Endothelial cell of umbilical vein (primary cell): ENCODE data around the gene LIN7A. TPM values are rescaled to one million over a fixed set of nuclear protein-coding genes. Genes with fewer than 3 reads are reported as not detected.

Experiments
- BruUV-seq: library from RNA; stranded (reverse); fragments of 400-500 nt; replicated peaks from 2 replicates; lab custom pipeline; 2021; lab: Mats Ljungman, UMichigan
- CTCF ChIA-PET: fragments of 300-600, 350-600 bp; sonication (Branson Sonifier 250); formaldehyde crosslinking; loops from one replicate; lab custom pipeline; 2021; ENCODE audit warnings: antibody characterized with exemption, inconsistent platforms; lab: Charles Lee
- POLR2A ChIA-PET: fragments of 300-600, 350-600 bp; sonication (Branson Sonifier 250); formaldehyde crosslinking; loops from one replicate; lab custom pipeline; 2021; ENCODE audit warnings: antibody characterized with exemption, inconsistent platforms; lab: Charles Lee
- DNase-seq: peaks from one replicate; pipeline ENCODE4 v3.0.0-alpha.2; 2011; ENCODE audit warnings: low read depth, low spot score
- FAIRE-seq: peaks from 2 replicates; lab custom pipeline; 2011; peaks lifted over from hg19 to GRCh38; lab: Jason Lieb, UNC
- H2AFZ ChIP-seq: 2 replicates; pipeline ENCODE4 v1.6.0; 2012; ENCODE audit warnings: low read depth, low read length, control low read depth, inconsistent platforms
- H3K27ac ChIP-seq: 2 replicates; pipeline ENCODE4 v1.5.1; 2011; ENCODE audit warnings: low read depth, mild to moderate bottlenecking, control low read depth, low read length, moderate library complexity; ENCODE audit not compliant: insufficient read depth
- H3K27me3 ChIP-seq, 2 experiments: 2 replicates each; pipeline versions ENCODE4 v1.6.0 to v1.6.1; 2011; ENCODE audit warnings: low read length in 2 of 2, mixed read lengths in 1 of 2; ENCODE audit not compliant: control insufficient read depth in 2 of 2, insufficient read depth in 2 of 2
- H3K36me3 ChIP-seq, 2 experiments: 2 replicates in 1 of 2; 3 replicates in 1 of 2; pipeline ENCODE4 v1.5.1; 2011; ENCODE audit warnings: low read length in 2 of 2, mild to moderate bottlenecking in 1 of 2, moderate library complexity in 1 of 2; ENCODE audit not compliant: control insufficient read depth in 2 of 2, insufficient read depth in 2 of 2; ENCODE audit errors: extremely low read depth in 1 of 2
- H3K4me1 ChIP-seq: 3 replicates; pipeline ENCODE4 v1.5.1; 2011; ENCODE audit warnings: mild to moderate bottlenecking, low read length; ENCODE audit not compliant: control insufficient read depth, insufficient read depth; ENCODE audit errors: extremely low read depth
- H3K4me2 ChIP-seq: 2 replicates; pipeline ENCODE4 v1.6.1; 2011; ENCODE audit warnings: low read length, control low read depth, mixed read lengths; ENCODE audit not compliant: insufficient read depth
- H3K4me3 ChIP-seq, 3 experiments: fragments of 200-600 bp in 1 of 3; sonication (generic), shearing (Covaris generic) in 1 of 3; replicated peaks in 1 of 3; 2 replicates each; pipeline ENCODE4 v1.5.1; 2011 to 2016; ENCODE audit warnings: control low read depth in 3 of 3, low read length in 3 of 3, mild to moderate bottlenecking in 2 of 3, inconsistent platforms in 1 of 3, low read depth in 1 of 3, moderate library complexity in 1 of 3; ENCODE audit not compliant: insufficient read depth in 1 of 3
- H3K79me2 ChIP-seq: 2 replicates; pipeline ENCODE4 v1.6.0; 2012; ENCODE audit warnings: low read length, inconsistent platforms; ENCODE audit not compliant: control insufficient read depth, insufficient read depth
- H3K9ac ChIP-seq: replicated peaks from 2 replicates; pipeline ENCODE3; 2011; ENCODE audit warnings: low read length, control low read depth; ENCODE audit not compliant: insufficient read depth; ENCODE audit errors: extremely low read depth
- H3K9me1 ChIP-seq: replicated peaks from 3 replicates; pipeline ENCODE4 v1.6.0; 2011; ENCODE audit warnings: mild to moderate bottlenecking, low read length; ENCODE audit not compliant: control insufficient read depth, insufficient read depth; ENCODE audit errors: extremely low read depth
- H3K9me3 ChIP-seq: replicated peaks from 2 replicates; pipeline ENCODE4 v1.5.1; 2012; ENCODE audit warnings: low read length, inconsistent platforms; ENCODE audit not compliant: control insufficient read depth, insufficient read depth
- H4K20me1 ChIP-seq: replicated peaks from 2 replicates; pipeline ENCODE3; 2011; ENCODE audit warnings: mild to moderate bottlenecking, low read length; ENCODE audit not compliant: control insufficient read depth, insufficient read depth; ENCODE audit errors: extremely low read depth
- EZH2 ChIP-seq: IDR thresholded peaks from 2 replicates; pipeline ENCODE4 v1.6.1; 2012; ENCODE audit warnings: borderline replicate concordance, low read depth, mild to moderate bottlenecking, moderate library complexity, low read length, inconsistent platforms; ENCODE audit not compliant: severe bottlenecking
- FOS ChIP-seq: IDR thresholded peaks from 2 replicates; pipeline ENCODE4 v1.6.1; 2011; ENCODE audit warnings: mild to moderate bottlenecking, low read length, moderate library complexity, borderline replicate concordance; ENCODE audit not compliant: insufficient read depth
- GATA2 ChIP-seq: IDR thresholded peaks from 2 replicates; pipeline ENCODE4 v1.7.0; 2011; ENCODE audit warnings: low read depth, mild to moderate bottlenecking, moderate library complexity, mixed read lengths, low read length; ENCODE audit not compliant: insufficient read length, insufficient read depth
- JUN ChIP-seq: IDR thresholded peaks from 2 replicates; pipeline ENCODE4 v1.6.1; 2011; ENCODE audit warnings: borderline replicate concordance, low read depth; ENCODE audit not compliant: insufficient read length, insufficient read depth
- MYC ChIP-seq: IDR thresholded peaks from one replicate; pipeline ENCODE4 v1.6.1; 2011; ENCODE audit warnings: mild to moderate bottlenecking, low read depth, low read length
- POLR2A ChIP-seq: IDR thresholded peaks from 2 replicates; pipeline ENCODE4 v1.6.1; 2012; ENCODE audit warnings: low read depth, mild to moderate bottlenecking, control low read depth, low read length
- POLR2AphosphoS5 ChIP-seq: IDR thresholded peaks from 2 replicates; pipeline ENCODE4 v1.6.1; 2012; ENCODE audit warnings: low read depth, mild to moderate bottlenecking, control low read depth, low read length, moderate library complexity; ENCODE audit not compliant: insufficient read depth
- dilution Hi-C: fragments of 300-500 bp; cut with MboI; formaldehyde crosslinking; loops from one replicate; pipeline ENCODE4 v1.15.0; 2019; ENCODE audit warnings: low sequenced_read_pairs; ENCODE audit not compliant: extremely low pct_ligation_motif_present
- intact Hi-C: fragments of 100-400 bp; cut with micrococcal nuclease; formaldehyde crosslinking; loops from one replicate; pipeline ENCODE4 v1.10.0; 2022
- polyA plus RNA-seq, 4 experiments: library from polyadenylated mRNA; depleted of rRNA in 3 of 4; stranded (reverse) in 3 of 4; unstranded in 1 of 4; fragments of >200 nt; gene quantifications; 2 replicates each; pipeline versions ENCODE4 v1.2.1 to v1.2.3, GENCODE V29; 2011 to 2012; ENCODE audit warnings: missing spikeins in 1 of 4
- total RNA-seq: library from RNA; stranded (reverse); gene quantifications from 2 replicates; pipeline ENCODE4 v1.2.3, GENCODE V29; 2021
- TF ChIP-seq, protein P1 (sequence below): IDR thresholded peaks from 2 replicates; pipeline ENCODE4 v1.6.1; 2011; ENCODE audit not compliant: insufficient read depth, insufficient read length
- TF ChIP-seq, protein P2 (sequence below), 2 donors: IDR thresholded peaks; 1 replicate in 1 of 2; 2 replicates in 1 of 2; pipeline ENCODE4 v1.5.1; 2011; ENCODE audit warnings: low read length in 2 of 2, mild to moderate bottlenecking in 2 of 2, moderate library complexity in 2 of 2, control low read depth in 1 of 2, inconsistent platforms in 1 of 2, low read depth in 1 of 2; ENCODE audit not compliant: insufficient read depth in 1 of 2; ENCODE audit errors: extremely low read depth in 1 of 2

Gene LIN7A
- total and polyA plus RNA-seq, 2 donors (not counting 3 experiments of a cell fraction or from before 2014, with no cell fraction given), result 1.6 to 4.3 TPM

DNA sequence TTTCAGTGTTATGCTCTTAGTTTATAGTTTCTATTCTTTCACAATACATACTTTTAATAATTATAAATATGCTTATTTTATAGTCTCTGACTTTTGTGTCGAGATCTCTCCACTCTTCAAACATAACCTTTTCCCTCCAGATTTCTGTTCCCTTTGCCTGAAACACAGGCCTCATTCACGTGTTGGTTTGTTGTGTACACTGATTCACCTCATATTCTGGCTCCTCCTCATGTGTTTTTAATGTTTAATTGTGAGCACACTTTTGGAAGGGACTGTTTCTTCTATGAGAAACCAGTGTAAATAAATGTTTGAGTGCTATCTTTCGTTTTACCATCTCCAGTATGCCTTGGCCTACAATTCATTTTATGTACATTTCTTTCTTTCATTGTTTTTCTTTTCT lies 20.1 kb downstream of the LIN7A start:
- no peak overlapping the region for H3K4me2 ChIP-seq
- H3K4me1 ChIP-seq, result no peaks in the 10 kb centered on the region
- FAIRE-seq (no peak), DNase-seq (no peak)
- H3K9ac ChIP-seq, result no peak overlapping the region
- no peak overlapping the region for H3K4me3 ChIP-seq
- POLR2A ChIA-PET, result no interaction called here
- H3K9me1 ChIP-seq, result no peaks in the 10 kb centered on the region
- TF ChIP-seq JUN, result no peak
- CTCF ChIA-PET, result interaction anchor here (1.3 kb wide), 1 partner anchor 80 kb away, joined by 3 read pairs; no protein-coding TSS in a partner anchor
- dilution Hi-C loops (no loop called here), intact Hi-C loops (no loop called here)
- H3K9me3 ChIP-seq, result no peaks in the 10 kb centered on the region
- no peaks in the 10 kb centered on the region for H3K36me3 ChIP-seq
- no peaks in the 10 kb centered on the region for H4K20me1 ChIP-seq
- H2AFZ ChIP-seq, result no peak overlapping the region
- BruUV-seq, result no TSS peak
- no peaks in the 10 kb centered on the region for H3K27me3 ChIP-seq
- H3K79me2 ChIP-seq, result no peaks in the 10 kb centered on the region
- no peak overlapping the region for H3K27ac ChIP-seq

DNA sequence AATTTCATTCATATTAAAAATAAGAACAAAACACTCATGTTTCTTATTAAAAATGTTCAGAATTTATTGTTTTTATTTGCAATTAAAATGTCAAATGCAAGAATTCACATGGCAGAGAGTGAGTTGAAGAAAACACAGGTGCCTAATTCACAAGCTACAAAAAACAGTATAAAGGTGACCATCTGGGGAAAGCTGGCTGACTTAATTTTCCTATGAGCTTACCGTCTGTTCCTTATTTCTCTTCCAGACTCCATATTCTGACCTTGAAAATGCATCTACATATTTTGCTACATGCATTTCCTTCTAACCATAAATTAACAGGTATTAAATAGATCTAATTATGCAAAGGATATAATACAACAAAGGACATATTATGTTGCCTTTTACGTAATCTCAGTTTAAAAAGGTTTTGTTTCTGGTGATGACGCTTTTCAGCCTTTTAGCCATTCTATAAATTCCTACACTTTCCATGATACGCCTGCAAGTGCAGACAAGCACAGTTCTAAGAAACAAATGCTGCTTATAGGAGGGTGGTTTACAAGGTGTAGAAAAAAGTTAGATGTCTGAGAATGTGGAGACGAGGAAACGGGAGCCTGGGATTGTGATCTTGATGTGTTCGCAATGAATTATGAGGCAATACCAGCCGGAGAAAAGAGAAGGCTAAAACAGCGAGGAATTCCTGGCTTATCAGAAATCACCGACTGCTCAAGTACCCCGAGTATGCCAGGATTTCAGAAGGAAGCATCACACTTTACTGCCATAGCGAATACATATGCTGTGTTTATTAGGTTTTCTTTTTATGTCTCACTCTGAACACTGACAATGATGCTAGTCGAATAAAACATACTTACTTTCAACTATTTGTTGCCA lies 24.6 kb downstream of the LIN7A start:
- H3K4me3 ChIP-seq, result no peak overlapping the region
- TF ChIP-seq FOS (no peak), EZH2 (no peak), GATA2 (no peak), JUN (no peak), POLR2AphosphoS5 (no peak), POLR2A (no peak), MYC (no peak)
- TF ChIP-seq, protein P1, sequence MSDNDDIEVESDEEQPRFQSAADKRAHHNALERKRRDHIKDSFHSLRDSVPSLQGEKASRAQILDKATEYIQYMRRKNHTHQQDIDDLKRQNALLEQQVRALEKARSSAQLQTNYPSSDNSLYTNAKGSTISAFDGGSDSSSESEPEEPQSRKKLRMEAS, result no peak
- TF ChIP-seq, protein P2, sequence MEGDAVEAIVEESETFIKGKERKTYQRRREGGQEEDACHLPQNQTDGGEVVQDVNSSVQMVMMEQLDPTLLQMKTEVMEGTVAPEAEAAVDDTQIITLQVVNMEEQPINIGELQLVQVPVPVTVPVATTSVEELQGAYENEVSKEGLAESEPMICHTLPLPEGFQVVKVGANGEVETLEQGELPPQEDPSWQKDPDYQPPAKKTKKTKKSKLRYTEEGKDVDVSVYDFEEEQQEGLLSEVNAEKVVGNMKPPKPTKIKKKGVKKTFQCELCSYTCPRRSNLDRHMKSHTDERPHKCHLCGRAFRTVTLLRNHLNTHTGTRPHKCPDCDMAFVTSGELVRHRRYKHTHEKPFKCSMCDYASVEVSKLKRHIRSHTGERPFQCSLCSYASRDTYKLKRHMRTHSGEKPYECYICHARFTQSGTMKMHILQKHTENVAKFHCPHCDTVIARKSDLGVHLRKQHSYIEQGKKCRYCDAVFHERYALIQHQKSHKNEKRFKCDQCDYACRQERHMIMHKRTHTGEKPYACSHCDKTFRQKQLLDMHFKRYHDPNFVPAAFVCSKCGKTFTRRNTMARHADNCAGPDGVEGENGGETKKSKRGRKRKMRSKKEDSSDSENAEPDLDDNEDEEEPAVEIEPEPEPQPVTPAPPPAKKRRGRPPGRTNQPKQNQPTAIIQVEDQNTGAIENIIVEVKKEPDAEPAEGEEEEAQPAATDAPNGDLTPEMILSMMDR (IDR thresholded peaks at IDR 0.05; ENCODE audit: extremely low read depth in 1 of 2, insufficient read depth in 1 of 2, low read depth in 1 of 2, low read length in 2 of 2), result no peak
- H3K27ac ChIP-seq, result no peak overlapping the region
- dilution Hi-C loops, result no loop called here
- no TSS peak for BruUV-seq
- H3K9me3 ChIP-seq, result no peaks in the 10 kb centered on the region
- no peak for FAIRE-seq
- no peaks in the 10 kb centered on the region for H3K27me3 ChIP-seq
- ChIA-PET CTCF (interaction anchor here (1.2 kb wide), 1 partner anchor 58 kb away, joined by 3 read pairs; no protein-coding TSS in a partner anchor), POLR2A (interaction anchor here (0.7 kb wide), 1 partner anchor 1975 kb away, joined by 3 read pairs; no protein-coding TSS in a partner anchor)
- intact Hi-C loops, result no loop called here
- DNase-seq, result no peak
- no peaks in the 10 kb centered on the region for H4K20me1 ChIP-seq
- H3K36me3 ChIP-seq, result no peaks in the 10 kb centered on the region
- H3K4me1 ChIP-seq, result no peaks in the 10 kb centered on the region
- H3K79me2 ChIP-seq, result no peaks in the 10 kb centered on the region
- no peaks in the 10 kb centered on the region for H3K9me1 ChIP-seq
- H3K4me2 ChIP-seq, result no peak overlapping the region
- no peak overlapping the region for H2AFZ ChIP-seq
- H3K9ac ChIP-seq, result no peak overlapping the region
